ENCODE measurements around the gene ZAR1L. TPM values are rescaled to one million over a fixed set of nuclear protein-coding genes. Genes with fewer than 3 reads are reported as not detected.

ZAR1L gene
- total and polyA plus RNA-seq, 3 donors from 2014 or later, result 0.62 to 0.78 TPM; not detected in 1

DNA sequence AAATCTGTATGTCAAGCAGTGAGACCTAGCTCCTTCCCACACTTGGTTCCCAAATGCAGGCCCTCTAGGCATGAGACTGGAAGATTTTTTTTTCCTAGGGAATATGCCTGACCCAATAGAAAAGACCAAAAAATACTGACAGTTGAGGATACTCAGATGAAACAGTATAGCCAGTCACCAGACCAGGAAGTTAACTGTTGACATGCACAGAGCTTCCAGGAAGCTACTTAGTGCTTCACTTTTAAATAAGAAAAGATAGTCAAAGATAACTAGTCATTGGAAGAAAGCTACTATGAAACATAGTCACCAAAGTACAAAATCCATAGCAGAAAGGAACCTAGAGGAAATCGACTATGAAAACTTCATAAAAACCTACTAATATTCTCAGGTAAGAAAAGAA, 32.5 kb upstream of the ZAR1L start:
- 44 to 96% methylated on average over 1 of the region's 1 CpG for WGBS, 2 donors
- intact Hi-C loops (cut with DNase I; ENCODE audit: low total_unique reads), result no loop called here
- no peaks in the 10 kb centered on the region for H3K27me3 ChIP-seq
- no peak for TF ChIP-seq POLR2A (IDR thresholded peaks at IDR 0.05)
- TF ChIP-seq, protein P1, sequence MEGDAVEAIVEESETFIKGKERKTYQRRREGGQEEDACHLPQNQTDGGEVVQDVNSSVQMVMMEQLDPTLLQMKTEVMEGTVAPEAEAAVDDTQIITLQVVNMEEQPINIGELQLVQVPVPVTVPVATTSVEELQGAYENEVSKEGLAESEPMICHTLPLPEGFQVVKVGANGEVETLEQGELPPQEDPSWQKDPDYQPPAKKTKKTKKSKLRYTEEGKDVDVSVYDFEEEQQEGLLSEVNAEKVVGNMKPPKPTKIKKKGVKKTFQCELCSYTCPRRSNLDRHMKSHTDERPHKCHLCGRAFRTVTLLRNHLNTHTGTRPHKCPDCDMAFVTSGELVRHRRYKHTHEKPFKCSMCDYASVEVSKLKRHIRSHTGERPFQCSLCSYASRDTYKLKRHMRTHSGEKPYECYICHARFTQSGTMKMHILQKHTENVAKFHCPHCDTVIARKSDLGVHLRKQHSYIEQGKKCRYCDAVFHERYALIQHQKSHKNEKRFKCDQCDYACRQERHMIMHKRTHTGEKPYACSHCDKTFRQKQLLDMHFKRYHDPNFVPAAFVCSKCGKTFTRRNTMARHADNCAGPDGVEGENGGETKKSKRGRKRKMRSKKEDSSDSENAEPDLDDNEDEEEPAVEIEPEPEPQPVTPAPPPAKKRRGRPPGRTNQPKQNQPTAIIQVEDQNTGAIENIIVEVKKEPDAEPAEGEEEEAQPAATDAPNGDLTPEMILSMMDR (IDR thresholded peaks at IDR 0.05), result no peak
- H3K9me3 ChIP-seq, result no peaks in the 10 kb centered on the region
- no peaks in the 10 kb centered on the region for H3K36me3 ChIP-seq (ENCODE audit: low read depth, missing control alignments)
- DNase-seq, result no peak
- no peak overlapping the region for H3K4me3 ChIP-seq
- no peaks in the 10 kb centered on the region for H3K4me1 ChIP-seq
- H3K27ac ChIP-seq, result no peak overlapping the region

DNA sequence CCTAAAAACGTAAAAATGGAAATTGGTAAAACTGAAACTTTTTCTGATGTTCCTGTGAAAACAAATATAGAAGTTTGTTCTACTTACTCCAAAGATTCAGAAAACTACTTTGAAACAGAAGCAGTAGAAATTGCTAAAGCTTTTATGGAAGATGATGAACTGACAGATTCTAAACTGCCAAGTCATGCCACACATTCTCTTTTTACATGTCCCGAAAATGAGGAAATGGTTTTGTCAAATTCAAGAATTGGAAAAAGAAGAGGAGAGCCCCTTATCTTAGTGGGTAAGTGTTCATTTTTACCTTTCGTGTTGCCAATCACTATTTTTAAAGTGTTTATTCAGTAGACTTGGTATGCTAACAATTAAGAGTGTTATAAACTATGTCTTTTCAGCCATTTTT, 25.8 kb upstream of the ZAR1L start:
- H3K36me3 ChIP-seq (ENCODE audit: low read depth, missing control alignments), result no peaks in the 10 kb centered on the region
- intact Hi-C loops (cut with DNase I; ENCODE audit: low total_unique reads), result no loop called here
- H3K9me3 ChIP-seq, result no peaks in the 10 kb centered on the region
- 82% methylated on average over 3 of the region's 3 CpGs for WGBS, 2 donors
- no peak for TF ChIP-seq POLR2A (IDR thresholded peaks at IDR 0.05)
- TF ChIP-seq, protein P1 (IDR thresholded peaks at IDR 0.05), result no peak
- DNase-seq, result no peak
- H3K4me3 ChIP-seq, result no peak overlapping the region
- no peaks in the 10 kb centered on the region for H3K4me1 ChIP-seq
- no peaks in the 10 kb centered on the region for H3K27me3 ChIP-seq
- no peak overlapping the region for H3K27ac ChIP-seq

DNA sequence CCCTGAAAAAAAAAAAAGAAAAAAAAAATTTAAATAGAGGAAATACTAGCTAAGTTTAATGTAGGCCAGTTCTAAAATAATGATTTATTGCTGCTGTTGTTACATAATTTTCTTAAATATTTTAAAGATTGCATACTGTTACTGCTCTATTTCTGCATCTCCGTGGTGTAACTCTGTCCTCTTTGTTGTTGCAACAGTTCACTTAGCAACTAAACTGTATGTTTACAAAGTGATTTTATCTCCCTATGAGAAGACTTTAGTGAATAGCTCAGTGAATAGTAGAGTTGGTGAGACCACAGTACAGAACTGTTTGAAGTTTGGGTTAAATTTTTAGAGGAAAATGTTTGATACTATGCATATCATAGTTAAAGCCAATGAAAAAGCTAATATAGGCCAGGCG, 19.5 kb upstream of the ZAR1L start:
- Histone ChIP-seq H3K27me3 (no peaks in the 10 kb centered on the region), H3K27ac (no peak overlapping the region), H3K9me3 (no peaks in the 10 kb centered on the region), H3K4me1 (no peaks in the 10 kb centered on the region), H3K4me3 (no peak overlapping the region), H3K36me3 (ENCODE audit: low read depth, missing control alignments) (no peaks in the 10 kb centered on the region)
- DNase-seq, result no peak
- intact Hi-C loops (cut with DNase I; ENCODE audit: low total_unique reads), result no loop called here
- TF ChIP-seq, protein P1 (IDR thresholded peaks at IDR 0.05), result no peak
- TF ChIP-seq POLR2A (IDR thresholded peaks at IDR 0.05), result no peak
- 90 to 93% methylated on average over 2 of the region's 2 CpGs for WGBS, 2 donors

DNA sequence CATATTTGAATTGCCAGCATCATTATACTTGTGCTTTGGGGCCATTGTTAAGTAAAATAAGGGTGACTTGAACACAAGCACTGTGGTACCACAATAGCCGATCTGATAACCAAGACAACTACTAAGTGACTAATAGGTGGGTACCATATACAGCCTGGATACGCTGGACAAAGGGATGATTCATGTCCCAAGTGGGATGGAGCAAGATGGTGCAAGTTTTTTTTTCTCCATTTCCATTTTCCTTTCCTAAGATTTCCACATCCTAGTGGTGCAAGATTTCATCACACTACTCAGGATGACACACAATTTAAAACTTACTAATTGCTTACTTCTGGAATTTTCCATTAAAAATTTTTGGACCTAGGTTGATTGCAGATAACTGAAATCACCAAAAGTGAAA, 15.3 kb upstream of the ZAR1L start:
- no peak overlapping the region for H3K4me3 ChIP-seq
- no peak for TF ChIP-seq POLR2A (IDR thresholded peaks at IDR 0.05)
- TF ChIP-seq, protein P1 (IDR thresholded peaks at IDR 0.05), result no peak
- no peaks in the 10 kb centered on the region for H3K9me3 ChIP-seq
- no peak for DNase-seq
- no peaks in the 10 kb centered on the region for H3K36me3 ChIP-seq (ENCODE audit: low read depth, missing control alignments)
- intact Hi-C loops (cut with DNase I; ENCODE audit: low total_unique reads), result no loop called here
- WGBS, 2 donors, result 98% methylated on average over 2 of the region's 2 CpGs
- no peaks in the 10 kb centered on the region for H3K27me3 ChIP-seq
- no peaks in the 10 kb centered on the region for H3K4me1 ChIP-seq
- H3K27ac ChIP-seq, result no peak overlapping the region

DNA sequence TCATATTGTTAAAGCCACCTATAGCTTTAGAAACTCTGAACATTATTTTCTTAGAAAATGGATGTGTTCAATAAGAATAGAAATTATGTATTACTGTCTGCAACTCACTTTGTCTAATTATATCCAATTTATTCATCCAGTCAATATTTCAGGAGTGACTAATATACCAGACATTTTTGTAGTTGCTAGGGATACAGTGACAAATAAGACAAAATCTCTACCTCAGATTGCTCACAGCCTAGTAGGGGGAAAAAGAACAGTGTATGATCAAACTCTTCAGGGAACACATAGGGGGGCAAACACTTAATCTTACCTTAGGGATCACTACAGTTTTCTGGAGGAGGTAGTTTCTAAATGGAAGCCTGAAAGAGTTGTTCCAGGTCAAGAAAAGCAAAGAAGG, 8.7 kb upstream of the ZAR1L start:
- Histone ChIP-seq H3K4me1 (no peaks in the 10 kb centered on the region), H3K9me3 (no peaks in the 10 kb centered on the region), H3K27me3 (no peaks in the 10 kb centered on the region), H3K4me3 (no peak overlapping the region), H3K36me3 (ENCODE audit: low read depth, missing control alignments) (no peaks in the 10 kb centered on the region), H3K27ac (no peak overlapping the region)
- DNase-seq, result no peak
- intact Hi-C loops (cut with DNase I; ENCODE audit: low total_unique reads), result no loop called here
- TF ChIP-seq POLR2A (IDR thresholded peaks at IDR 0.05), result no peak
- TF ChIP-seq, protein P1 (IDR thresholded peaks at IDR 0.05), result no peak
